ENCODE measurements around the gene ZBTB16. TPM values are rescaled to one million over a fixed set of nuclear protein-coding genes. Genes with fewer than 3 reads are reported as not detected.

ZBTB16 gene
- total RNA-seq, 1 donor from 2014 or later = 21.9 TPM

- H3K9me3 Mint-ChIP-seq (ENCODE audit: low read depth) = no peaks in the 10 kb centered on the region
- H3K27me3 Mint-ChIP-seq (ENCODE audit: low read depth) = peaks cover 2% of the 10 kb centered on the region
- no peak for DNase-seq (ENCODE audit: low spot score)
- peaks cover 50% of the 10 kb centered on the region for H3K4me1 Mint-ChIP-seq (ENCODE audit: low read depth)
- H3K4me3 Mint-ChIP-seq (ENCODE audit: unreplicated experiment) = no peak overlapping the region
- H3K27ac Mint-ChIP-seq (ENCODE audit: unreplicated experiment) = no peak overlapping the region
- peaks cover 10% of the 10 kb centered on the region for H3K36me3 Mint-ChIP-seq (ENCODE audit: low read depth)
- no peak for TF ChIP-seq CTCF (IDR thresholded peaks at IDR 0.05)
These were observed 122.2 kb downstream of the ZBTB16 start for GRCh38 chr11:114181752-114182151.

- H3K4me1 Mint-ChIP-seq (ENCODE audit: low read depth) = peaks cover 42% of the 10 kb centered on the region
- peaks cover 16% of the 10 kb centered on the region for H3K36me3 Mint-ChIP-seq (ENCODE audit: low read depth)
- H3K9me3 Mint-ChIP-seq (ENCODE audit: low read depth) = no peaks in the 10 kb centered on the region
- DNase-seq (ENCODE audit: low spot score) = no peak
- TF ChIP-seq CTCF (IDR thresholded peaks at IDR 0.05) = no peak
- no peak overlapping the region for H3K27ac Mint-ChIP-seq (ENCODE audit: unreplicated experiment)
- H3K4me3 Mint-ChIP-seq (ENCODE audit: unreplicated experiment) = no peak overlapping the region
- H3K27me3 Mint-ChIP-seq (ENCODE audit: low read depth) = peaks cover 2% of the 10 kb centered on the region
These were observed 123.0 kb downstream of the ZBTB16 start for GRCh38 chr11:114182471-114183043.

- Mint-ChIP-seq H3K4me1 (ENCODE audit: low read depth) (peaks cover 37% of the 10 kb centered on the region), H3K4me3 (ENCODE audit: unreplicated experiment) (no peak overlapping the region), H3K9me3 (ENCODE audit: low read depth) (no peaks in the 10 kb centered on the region), H3K27ac (ENCODE audit: unreplicated experiment) (peak overlapping the region; percentile 10), H3K27me3 (ENCODE audit: low read depth) (peaks cover 2% of the 10 kb centered on the region), H3K36me3 (ENCODE audit: low read depth) (peaks cover 18% of the 10 kb centered on the region)
- no peak for TF ChIP-seq CTCF (IDR thresholded peaks at IDR 0.05)
- no peak for DNase-seq (ENCODE audit: low spot score)
These were observed 123.6 kb downstream of the ZBTB16 start for GRCh38 chr11:114183044-114183511.

GRCh38 chr11:114185436-114185835 lies 125.9 kb downstream of the ZBTB16 start:
- Mint-ChIP-seq H3K27me3 (ENCODE audit: low read depth) (peaks cover 2% of the 10 kb centered on the region), H3K4me3 (ENCODE audit: unreplicated experiment) (no peak overlapping the region), H3K36me3 (ENCODE audit: low read depth) (peaks cover 34% of the 10 kb centered on the region), H3K9me3 (ENCODE audit: low read depth) (no peaks in the 10 kb centered on the region), H3K27ac (ENCODE audit: unreplicated experiment) (no peak overlapping the region), H3K4me1 (ENCODE audit: low read depth) (peaks cover 14% of the 10 kb centered on the region)
- no peak for TF ChIP-seq CTCF (IDR thresholded peaks at IDR 0.05)
- DNase-seq (ENCODE audit: low spot score) = no peak

GRCh38 chr11:114187173-114187572 lies 127.7 kb downstream of the ZBTB16 start:
- TF ChIP-seq CTCF (IDR thresholded peaks at IDR 0.05) = no peak
- H3K4me1 Mint-ChIP-seq (ENCODE audit: low read depth) = peaks cover 7% of the 10 kb centered on the region
- no peak overlapping the region for H3K27ac Mint-ChIP-seq (ENCODE audit: unreplicated experiment)
- H3K36me3 Mint-ChIP-seq (ENCODE audit: low read depth) = peaks cover 45% of the 10 kb centered on the region
- peaks cover 2% of the 10 kb centered on the region for H3K27me3 Mint-ChIP-seq (ENCODE audit: low read depth)
- DNase-seq (ENCODE audit: low spot score) = no peak
- peaks cover 15% of the 10 kb centered on the region for H3K9me3 Mint-ChIP-seq (ENCODE audit: low read depth)
- no peak overlapping the region for H3K4me3 Mint-ChIP-seq (ENCODE audit: unreplicated experiment)
